CD14-positive monocyte (primary cell): ENCODE results near the gene HSPA8. TPM values are rescaled to one million over a fixed set of nuclear protein-coding genes. Genes with fewer than 3 reads are reported as not detected.
"Not testable (repeated sequence)": the region's sequence is repeated elsewhere in the genome, so short reads cannot be mapped to it uniquely, and the experiment has no call there.

Source experiments
- DNase-seq, 3 donors: peaks; one replicate each; pipeline ENCODE4 v3.0.0-alpha.2; 2011 to 2022
- H2AFZ ChIP-seq: 2 replicates; pipeline ENCODE4 v1.6.0; 2012; ENCODE audit warnings: mild to moderate bottlenecking, low read depth, low read length, inconsistent platforms; ENCODE audit not compliant: insufficient read depth, poor library complexity, severe bottlenecking
- H3K27ac ChIP-seq, 2 donors: 1 replicate in 1 of 2; 2 replicates in 1 of 2; pipeline ENCODE4 v1.5.1; 2012 to 2013; ENCODE audit warnings: low read length in 2 of 2, control low read depth in 1 of 2, inconsistent platforms in 1 of 2, low read depth in 1 of 2, mild to moderate bottlenecking in 1 of 2
- H3K27me3 ChIP-seq, 2 donors: one replicate each; pipeline versions ENCODE4 v1.6.0 to v1.6.1; 2011 to 2013; ENCODE audit warnings: low read length in 2 of 2; ENCODE audit not compliant: control insufficient read depth in 2 of 2, insufficient read depth in 2 of 2
- H3K36me3 ChIP-seq, 2 donors: replicated peaks in 1 of 2; 1 replicate in 1 of 2; 2 replicates in 1 of 2; pipeline versions ENCODE4 v1.5.1 to v1.6.1; 2012 to 2013; ENCODE audit warnings: low read length in 2 of 2, control low read depth in 1 of 2, inconsistent platforms in 1 of 2, mild to moderate bottlenecking in 1 of 2; ENCODE audit not compliant: insufficient read depth in 2 of 2, control insufficient read depth in 1 of 2
- H3K4me1 ChIP-seq, 2 donors: 1 replicate in 1 of 2; 2 replicates in 1 of 2; pipeline versions ENCODE4 v1.5.1 to v1.6.1; 2012 to 2013; ENCODE audit warnings: low read length in 2 of 2, control low read depth in 1 of 2, inconsistent platforms in 1 of 2, mild to moderate bottlenecking in 1 of 2, moderate library complexity in 1 of 2; ENCODE audit not compliant: insufficient read depth in 2 of 2, control insufficient read depth in 1 of 2
- H3K4me2 ChIP-seq: replicated peaks from 2 replicates; pipeline ENCODE3; 2012; ENCODE audit warnings: low read length, moderate library complexity, mild to moderate bottlenecking; ENCODE audit not compliant: poor library complexity, severe bottlenecking; ENCODE audit errors: extremely low read depth
- H3K4me3 ChIP-seq, 3 experiments: fragments of 200-600 bp in 1 of 3; sonication (generic) in 1 of 3; replicated peaks in 1 of 3; 1 replicate in 2 of 3; 2 replicates in 1 of 3; pipeline ENCODE4 v1.5.1; 2011 to 2013; ENCODE audit warnings: low read length in 3 of 3, mild to moderate bottlenecking in 3 of 3, control low read depth in 2 of 3, low read depth in 2 of 3, inconsistent platforms in 1 of 3, moderate library complexity in 1 of 3
- H3K79me2 ChIP-seq: 2 replicates; pipeline ENCODE4 v1.6.0; 2012; ENCODE audit warnings: mild to moderate bottlenecking, control low read depth, inconsistent platforms, low read length, moderate library complexity; ENCODE audit not compliant: insufficient read depth
- H3K9ac ChIP-seq: 2 replicates; pipeline ENCODE4 v1.6.0; 2017; ENCODE audit warnings: low read length, mild to moderate bottlenecking; ENCODE audit not compliant: insufficient read depth, poor library complexity, severe bottlenecking
- H3K9me3 ChIP-seq, 2 donors: replicated peaks in 1 of 2; 1 replicate in 1 of 2; 2 replicates in 1 of 2; pipeline versions ENCODE4 v1.5.1 to v1.6.1; 2012 to 2013; ENCODE audit warnings: low read length in 2 of 2, control low read depth in 1 of 2; ENCODE audit not compliant: control insufficient read depth in 1 of 2, insufficient read depth in 1 of 2
- H4K20me1 ChIP-seq: 2 replicates; pipeline ENCODE4 v1.6.0; 2012; ENCODE audit warnings: mild to moderate bottlenecking, low read length, control low read depth, moderate library complexity; ENCODE audit not compliant: insufficient read depth
- H3K27ac Mint-ChIP-seq, 7 donors: one replicate each; pipeline ENCODE4 v1.8.0; 2020; ENCODE audit warnings: mild to moderate bottlenecking in 7 of 7, mixed read lengths in 7 of 7, moderate library complexity in 6 of 7, inconsistent platforms in 2 of 7
- H3K27me3 Mint-ChIP-seq, 3 donors: one replicate each; pipeline ENCODE4 v1.8.0; 2021 to 2022; ENCODE audit warnings: low read depth in 3 of 3, mild to moderate bottlenecking in 3 of 3, mixed read lengths in 3 of 3, moderate library complexity in 3 of 3, inconsistent platforms in 1 of 3
- H3K36me3 Mint-ChIP-seq, 2 donors: one replicate each; pipeline ENCODE4 v1.8.0; 2020; ENCODE audit warnings: mixed read lengths in 2 of 2, inconsistent platforms in 1 of 2, mild to moderate bottlenecking in 1 of 2
- H3K4me1 Mint-ChIP-seq: one replicate; pipeline ENCODE4 v1.8.0; 2020; ENCODE audit warnings: mild to moderate bottlenecking, mixed read lengths
- H3K4me3 Mint-ChIP-seq, 2 donors: one replicate each; pipeline ENCODE4 v1.8.0; 2020; ENCODE audit warnings: mild to moderate bottlenecking in 2 of 2, mixed read lengths in 2 of 2, moderate library complexity in 1 of 2
- H3K9me3 Mint-ChIP-seq, 7 donors: one replicate each; pipeline ENCODE4 v1.8.0; 2020 to 2022; ENCODE audit warnings: mixed read lengths in 7 of 7, mild to moderate bottlenecking in 6 of 7, moderate library complexity in 6 of 7, inconsistent platforms in 2 of 7
- WGBS: methylation state at CpG from one replicate; pipeline ENCODE4 v1.1.5; 2013; ENCODE audit warnings: missing lambda C conversion rate; ENCODE audit not compliant: insufficient coverage; 5-methylcytosine and 5-hydroxymethylcytosine counted together
- intact Hi-C, 2 donors: fragments of 100-400 bp; cut with micrococcal nuclease; formaldehyde crosslinking; loops; one replicate each; pipeline versions ENCODE4 v1.15.0 to v1.15.1; 2023
- polyA plus RNA-seq, 3 donors: library from polyadenylated mRNA; depleted of rRNA in 1 of 3; unstranded in 2 of 3; stranded (reverse) in 1 of 3; fragments of 300-500 nt in 2 of 3; fragments of >200 nt in 1 of 3; fragmentation: Illumina TruSeq in 2 of 3; gene quantifications; 1 replicate in 2 of 3; 2 replicates in 1 of 3; pipeline ENCODE4 v1.2.3, GENCODE V29; 2012 to 2021
- TF ChIP-seq, protein P1 (sequence below): fragments of 200-600 bp; IDR thresholded peaks from one replicate; pipeline ENCODE4 v1.8.0; 2022; ENCODE audit warnings: antibody characterized with exemption, mild to moderate bottlenecking

Gene HSPA8
- polyA plus RNA-seq, 3 donors, result 399 to 531 (median 511) TPM

DNA sequence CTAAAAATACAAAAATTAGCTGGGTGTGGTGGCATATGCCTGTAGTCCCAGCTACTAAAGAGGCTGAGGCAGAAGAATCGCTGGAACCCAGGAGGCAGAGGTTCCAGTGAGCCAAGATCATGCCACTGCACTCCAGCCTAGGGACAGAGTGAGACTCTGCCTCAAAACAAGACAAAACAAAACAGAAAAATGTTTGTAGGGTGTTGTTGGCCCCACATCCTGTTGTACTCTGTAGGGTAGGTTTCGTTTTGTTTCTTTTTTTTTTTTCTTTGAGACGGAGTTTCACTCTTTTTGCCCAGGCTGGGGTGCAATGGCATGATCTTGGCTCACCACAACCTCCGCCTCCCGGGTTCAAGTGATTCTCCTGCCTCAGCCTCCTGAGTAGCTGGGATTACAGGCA lies 25.7 kb upstream of the HSPA8 start:
- H3K9me3 ChIP-seq, H3K27me3 ChIP-seq, H3K79me2 ChIP-seq, H3K4me1 ChIP-seq, H3K4me3 Mint-ChIP-seq, H3K27ac ChIP-seq, H3K36me3 Mint-ChIP-seq, H3K9me3 Mint-ChIP-seq, DNase-seq, H4K20me1 ChIP-seq, H3K27ac Mint-ChIP-seq, H2AFZ ChIP-seq, H3K4me3 ChIP-seq, H3K36me3 ChIP-seq, H3K27me3 Mint-ChIP-seq, H3K4me2 ChIP-seq, intact Hi-C loops, H3K9ac ChIP-seq: not testable (repeated sequence)
- WGBS, result no CpG with 5 or more reads among the region's 5 CpGs
- peaks cover 13% of the 10 kb centered on the region for H3K4me1 Mint-ChIP-seq

DNA sequence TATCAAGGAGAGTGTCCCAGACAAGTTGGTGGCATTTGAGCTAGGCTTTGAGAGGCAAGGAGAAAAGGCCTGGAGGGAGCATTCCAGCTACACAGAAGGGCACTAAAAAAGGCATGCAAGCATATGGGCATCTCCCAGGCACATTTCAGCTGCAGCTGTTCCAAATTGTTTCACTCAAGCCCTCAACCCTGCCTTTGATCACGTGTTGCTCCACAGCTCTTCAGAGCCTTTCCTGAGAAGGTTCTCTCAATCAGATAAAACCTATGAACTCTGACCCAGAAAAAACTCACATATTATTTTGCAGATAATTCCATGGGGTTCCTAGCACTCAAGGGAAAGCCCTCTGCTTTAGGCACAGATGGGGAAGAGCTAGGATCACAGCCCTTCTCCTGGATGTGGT lies 24.4 kb upstream of the HSPA8 start:
- TF ChIP-seq, protein P1, sequence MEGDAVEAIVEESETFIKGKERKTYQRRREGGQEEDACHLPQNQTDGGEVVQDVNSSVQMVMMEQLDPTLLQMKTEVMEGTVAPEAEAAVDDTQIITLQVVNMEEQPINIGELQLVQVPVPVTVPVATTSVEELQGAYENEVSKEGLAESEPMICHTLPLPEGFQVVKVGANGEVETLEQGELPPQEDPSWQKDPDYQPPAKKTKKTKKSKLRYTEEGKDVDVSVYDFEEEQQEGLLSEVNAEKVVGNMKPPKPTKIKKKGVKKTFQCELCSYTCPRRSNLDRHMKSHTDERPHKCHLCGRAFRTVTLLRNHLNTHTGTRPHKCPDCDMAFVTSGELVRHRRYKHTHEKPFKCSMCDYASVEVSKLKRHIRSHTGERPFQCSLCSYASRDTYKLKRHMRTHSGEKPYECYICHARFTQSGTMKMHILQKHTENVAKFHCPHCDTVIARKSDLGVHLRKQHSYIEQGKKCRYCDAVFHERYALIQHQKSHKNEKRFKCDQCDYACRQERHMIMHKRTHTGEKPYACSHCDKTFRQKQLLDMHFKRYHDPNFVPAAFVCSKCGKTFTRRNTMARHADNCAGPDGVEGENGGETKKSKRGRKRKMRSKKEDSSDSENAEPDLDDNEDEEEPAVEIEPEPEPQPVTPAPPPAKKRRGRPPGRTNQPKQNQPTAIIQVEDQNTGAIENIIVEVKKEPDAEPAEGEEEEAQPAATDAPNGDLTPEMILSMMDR, result no peak
- H3K4me3 Mint-ChIP-seq, result no peak overlapping the region
- intact Hi-C loops, result no loop called here
- Histone ChIP-seq H4K20me1 (no peaks in the 10 kb centered on the region), H3K27ac (no peak overlapping the region), H3K4me2 (no peak overlapping the region), H3K9me3 (no peaks in the 10 kb centered on the region), H3K9ac (no peak overlapping the region), H2AFZ (no peak overlapping the region), H3K79me2 (no peaks in the 10 kb centered on the region), H3K36me3 (no peaks in the 10 kb centered on the region), H3K27me3 (no peaks in the 10 kb centered on the region), H3K4me3 (no peak overlapping the region), H3K4me1 (peaks cover 7 to 8% of the 10 kb centered on the region in 2 donors)
- no peaks in the 10 kb centered on the region for H3K9me3 Mint-ChIP-seq
- 90% methylated on average over 1 of the region's 1 CpG for WGBS
- H3K36me3 Mint-ChIP-seq, result no peaks in the 10 kb centered on the region
- DNase-seq, result no peak
- H3K27me3 Mint-ChIP-seq, result peaks cover 0 to 3% (median 0%) of the 10 kb centered on the region in 3 donors
- peaks cover 13% of the 10 kb centered on the region for H3K4me1 Mint-ChIP-seq
- H3K27ac Mint-ChIP-seq, result peak overlapping the region in 1 of 7 donors; percentile 37
